Gastrocnemius medialis (tissue), 4 donors: ENCODE measurements around the gene MYO3B.

Experiments
- CTCF ChIP-seq, 5 experiments: fragments of 450-650 bp in 3 of 5; fragments of 200-600 bp in 2 of 5; sonication (generic) in 2 of 5; IDR thresholded peaks in 4 of 5; conservative IDR thresholded peaks in 1 of 5; 1 replicate in 4 of 5; 2 replicates in 1 of 5; pipeline ENCODE4 v1.5.1; 2016 to 2019; ENCODE audit warnings: antibody characterized with exemption in 5 of 5, mild to moderate bottlenecking in 3 of 5, moderate library complexity in 3 of 5
- POLR2A ChIP-seq, 2 donors: fragments of 450-650 bp; IDR thresholded peaks; one replicate each; pipeline ENCODE4 v1.6.1; 2017; ENCODE audit warnings: antibody characterized with exemption in 2 of 2, mild to moderate bottlenecking in 2 of 2, moderate library complexity in 2 of 2

- TF ChIP-seq CTCF (IDR thresholded peaks at IDR 0.05 in 4 of 5, conservative IDR thresholded peaks at IDR 0.05 in 1 of 5) (no peak), POLR2A (IDR thresholded peaks at IDR 0.05) (no peak)
These were observed 187.7 kb downstream of the MYO3B start for GRCh38 chr2:170365686-170366085.
